H1 (cell line): ENCODE data around the gene KRTAP29-1. TPM values are rescaled to one million over a fixed set of nuclear protein-coding genes. Genes with fewer than 3 reads are reported as not detected.

ENCODE experiments used
- ASH2L ChIP-seq: fragments of 200-600, 300-600 bp; sonication (generic); IDR thresholded peaks from one replicate; pipeline ENCODE4 v1.7.1; 2017; ENCODE audit warnings: low read length
- CHD7 ChIP-seq: fragments of 300-600 bp; sonication (generic); IDR thresholded peaks from 2 replicates; pipeline ENCODE4 v1.7.1; 2012; ENCODE audit warnings: low read length, moderate library complexity, mild to moderate bottlenecking, inconsistent platforms; ENCODE audit not compliant: insufficient replicate concordance
- JUN ChIP-seq: IDR thresholded peaks from 2 replicates; pipeline ENCODE4 v1.6.1; 2011; ENCODE audit warnings: low read depth, mild to moderate bottlenecking, improper control_type of control experiment, low read length
- polyA plus RNA-seq, 7 experiments: library from polyadenylated mRNA; depleted of rRNA in 3 of 7; stranded (reverse) in 5 of 7; unstranded in 2 of 7; fragments of >200 nt in 5 of 7; fragments of 200-250 nt in 2 of 7; gene quantifications; 1 replicate in 5 of 7; 2 replicates in 1 of 7; 4 replicates in 1 of 7; pipeline versions ENCODE4 v1.2.1 to v1.2.3, GENCODE V29; 2011 to 2013; ENCODE audit warnings: missing spikeins in 2 of 7, mixed read lengths in 2 of 7
- total RNA-seq: library from RNA; stranded (reverse); fragmentation: NEBNext Ultra II Directional; extraction: Animal tissue kit (Norgen Biotek cat#: 25700); gene quantifications from 2 replicates; pipeline ENCODE4 v1.2.1, GENCODE V29; 2021

Gene KRTAP29-1
- total and polyA plus RNA-seq, 2 of the 8 experiments (the other 6 are each of a cell fraction or from before 2014, with no cell fraction given) = not detected

DNA sequence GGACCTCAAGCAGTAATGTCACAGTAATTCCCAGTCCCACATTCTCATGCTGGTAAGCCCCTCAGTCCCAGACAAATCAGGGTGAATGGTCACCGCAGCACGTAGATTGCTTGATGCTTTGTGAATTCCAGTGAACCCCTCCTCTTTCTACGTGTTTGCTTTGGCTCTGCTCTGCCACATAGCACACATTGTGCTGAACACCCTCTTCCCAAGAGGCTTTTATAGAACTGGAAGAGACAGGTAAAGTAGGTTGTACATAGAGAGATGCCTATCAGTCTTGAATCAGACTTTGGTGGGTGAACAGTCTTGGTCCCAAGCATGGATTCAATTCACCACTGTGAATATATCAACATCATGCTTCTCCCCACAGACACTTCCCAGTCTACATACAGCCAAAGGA is 38.1 kb downstream of the KRTAP29-1 start (continued):
- TF ChIP-seq CHD7 (no peak), ASH2L (no peak), JUN (no peak)
